HG03432 (cell line): ENCODE measurements around the gene CAPZA2.
A peak's percentile ranks its signal among the peaks of the same experiment; 100 is the strongest.
"Not testable (repeated sequence)": the region's sequence is repeated elsewhere in the genome, so short reads cannot be mapped to it uniquely, and the experiment has no call there.

Experiments used
- ATAC-seq: cut with Tn5 transposase; IDR thresholded peaks from one replicate; pipeline ENCODE4 v1.9.1; 2021; ENCODE audit warnings: mild to moderate bottlenecking, moderate library complexity; ENCODE audit not compliant: unreplicated experiment

Gene CAPZA2

GRCh38 chr7:116952635-116953371 is 90.4 kb downstream of the CAPZA2 start:
- ATAC-seq = no peak

- peak; percentile 54 for ATAC-seq
Measured at GRCh38 chr7:116953372-116953905, 91.1 kb downstream of the CAPZA2 start, which contains the start of gene ST7. TSS of gene ST7 (plus strand) at chr7:116953501. CDS start at chr7:116953541, 40 bp downstream.

- peak; percentile 24 for ATAC-seq
Measured at GRCh38 chr7:116953906-116954838, 91.8 kb downstream of the CAPZA2 start.

- no peak for ATAC-seq
Measured at GRCh38 chr7:116955340-116955739, 93.0 kb downstream of the CAPZA2 start.

GRCh38 chr7:116955801-116956476 is 93.6 kb downstream of the CAPZA2 start:
- ATAC-seq = peak; percentile 78

GRCh38 chr7:116956477-116956804 is 94.1 kb downstream of the CAPZA2 start:
- no peak for ATAC-seq

GRCh38 chr7:116957874-116958273 is 95.5 kb downstream of the CAPZA2 start:
- peak; percentile 25 for ATAC-seq

- ATAC-seq = not testable (repeated sequence)
Measured at GRCh38 chr7:116961966-116962673, 99.7 kb downstream of the CAPZA2 start.

- no peak for ATAC-seq
Measured at GRCh38 chr7:116963234-116963633, 100.8 kb downstream of the CAPZA2 start.

- no peak for ATAC-seq
Measured at GRCh38 chr7:116966601-116967000, 104.2 kb downstream of the CAPZA2 start.

- no peak for ATAC-seq
Measured at GRCh38 chr7:116967254-116967922, 105.0 kb downstream of the CAPZA2 start.

GRCh38 chr7:116967983-116968382 is 105.6 kb downstream of the CAPZA2 start:
- ATAC-seq = no peak

- no peak for ATAC-seq
Measured at GRCh38 chr7:116968631-116969030, 106.2 kb downstream of the CAPZA2 start.

- ATAC-seq = no peak
Measured at GRCh38 chr7:116969371-116969902, 107.0 kb downstream of the CAPZA2 start.

- peak; percentile 81 for ATAC-seq
Measured at GRCh38 chr7:116970238-116970910, 108.0 kb downstream of the CAPZA2 start.

- not testable (repeated sequence) for ATAC-seq
Measured at GRCh38 chr7:116971153-116971552, 108.8 kb downstream of the CAPZA2 start.
